ENCODE results near the gene STX8. TPM values are rescaled to one million over a fixed set of nuclear protein-coding genes. Genes with fewer than 3 reads are reported as not detected.

Gene STX8
- total and polyA plus RNA-seq, 9 of the 15 experiments (the other 6 are each of a cell fraction or from before 2014, with no cell fraction given) = 14.6 to 42.5 (median 22.1) TPM

- no peak overlapping the region for H3K4me2 ChIP-seq (ENCODE audit: insufficient read depth, low read length)
- ATAC-seq (no peak), FAIRE-seq (no peak), DNase-seq (ENCODE audit: extremely low read depth in 1 of 4, low spot score in 3 of 4) (no peak)
- no peaks in the 10 kb centered on the region for H3K79me2 ChIP-seq (ENCODE audit: control insufficient read depth, insufficient read depth, low read length)
- no peaks in the 10 kb centered on the region for H3K9me1 ChIP-seq (ENCODE audit: control insufficient read depth, insufficient read depth, low read length)
- BruUV-seq (replicated peaks) = no TSS peak
- in situ Hi-C loops (cut with MboI) = no loop called here
- no peaks in the 10 kb centered on the region for H3K4me1 ChIP-seq (replicated peaks in 1 of 2; ENCODE audit: control insufficient read depth in 2 of 2, insufficient read depth in 2 of 2, low read length in 2 of 2)
- no peak overlapping the region for H2AFZ ChIP-seq (ENCODE audit: low read depth, low read length)
- H3K27ac ChIP-seq (ENCODE audit: extremely low read depth, low read depth, low read length) = no peak overlapping the region
- POLR2A ChIA-PET = interaction anchor here (0.5 kb wide), 1 partner anchor 427 kb away, joined by 3 read pairs; no protein-coding TSS in a partner anchor
- CTCF ChIA-PET (ENCODE audit: low intra/inter-chr PET ratio) = no interaction called here
- H3K9ac ChIP-seq (ENCODE audit: insufficient read depth in 1 of 2, low read depth in 2 of 2, low read length in 2 of 2) = no peak overlapping the region
- no peaks in the 10 kb centered on the region for H3K9me3 ChIP-seq (replicated peaks; ENCODE audit: control insufficient read depth, insufficient read depth, low read depth, low read length)
- H3K27me3 ChIP-seq (ENCODE audit: control insufficient read depth in 2 of 2, insufficient read depth in 2 of 2, low read length in 2 of 2) = peaks cover 0 to 32% of the 10 kb centered on the region in 2 experiments; a peak in 2 of 5 replicates
- WGBS (ENCODE audit: insufficient coverage, low coverage, missing lambda C conversion rate) = 1% methylated on average over 4 of the region's 6 CpGs
- H3K4me3 ChIP-seq = no peak overlapping the region
- no peaks in the 10 kb centered on the region for H3K36me3 ChIP-seq (ENCODE audit: control insufficient read depth, insufficient read depth, low read length)
- intact Hi-C loops (cut with micrococcal nuclease) = no loop called here
- H4K20me1 ChIP-seq (replicated peaks; ENCODE audit: control insufficient read depth, insufficient read depth, low read length) = no peaks in the 10 kb centered on the region
- TF ChIP-seq RBM39 (optimal IDR thresholded peaks at IDR 0.05; ENCODE audit: low read depth, low read length) = no peak
- TF ChIP-seq TRIM25 (IDR thresholded peaks at IDR 0.05; ENCODE audit: borderline replicate concordance) = no peak
- TF ChIP-seq WHSC1 (IDR thresholded peaks at IDR 0.05; ENCODE audit: low read length) = no peak
- TF ChIP-seq, protein P1, sequence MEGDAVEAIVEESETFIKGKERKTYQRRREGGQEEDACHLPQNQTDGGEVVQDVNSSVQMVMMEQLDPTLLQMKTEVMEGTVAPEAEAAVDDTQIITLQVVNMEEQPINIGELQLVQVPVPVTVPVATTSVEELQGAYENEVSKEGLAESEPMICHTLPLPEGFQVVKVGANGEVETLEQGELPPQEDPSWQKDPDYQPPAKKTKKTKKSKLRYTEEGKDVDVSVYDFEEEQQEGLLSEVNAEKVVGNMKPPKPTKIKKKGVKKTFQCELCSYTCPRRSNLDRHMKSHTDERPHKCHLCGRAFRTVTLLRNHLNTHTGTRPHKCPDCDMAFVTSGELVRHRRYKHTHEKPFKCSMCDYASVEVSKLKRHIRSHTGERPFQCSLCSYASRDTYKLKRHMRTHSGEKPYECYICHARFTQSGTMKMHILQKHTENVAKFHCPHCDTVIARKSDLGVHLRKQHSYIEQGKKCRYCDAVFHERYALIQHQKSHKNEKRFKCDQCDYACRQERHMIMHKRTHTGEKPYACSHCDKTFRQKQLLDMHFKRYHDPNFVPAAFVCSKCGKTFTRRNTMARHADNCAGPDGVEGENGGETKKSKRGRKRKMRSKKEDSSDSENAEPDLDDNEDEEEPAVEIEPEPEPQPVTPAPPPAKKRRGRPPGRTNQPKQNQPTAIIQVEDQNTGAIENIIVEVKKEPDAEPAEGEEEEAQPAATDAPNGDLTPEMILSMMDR (IDR thresholded peaks at IDR 0.05 in 2 of 3, conservative IDR thresholded peaks at IDR 0.05 in 1 of 3; ENCODE audit: insufficient read depth in 2 of 3, low read depth in 1 of 3, low read length in 3 of 3) = no peak
- TF ChIP-seq, protein P2, sequence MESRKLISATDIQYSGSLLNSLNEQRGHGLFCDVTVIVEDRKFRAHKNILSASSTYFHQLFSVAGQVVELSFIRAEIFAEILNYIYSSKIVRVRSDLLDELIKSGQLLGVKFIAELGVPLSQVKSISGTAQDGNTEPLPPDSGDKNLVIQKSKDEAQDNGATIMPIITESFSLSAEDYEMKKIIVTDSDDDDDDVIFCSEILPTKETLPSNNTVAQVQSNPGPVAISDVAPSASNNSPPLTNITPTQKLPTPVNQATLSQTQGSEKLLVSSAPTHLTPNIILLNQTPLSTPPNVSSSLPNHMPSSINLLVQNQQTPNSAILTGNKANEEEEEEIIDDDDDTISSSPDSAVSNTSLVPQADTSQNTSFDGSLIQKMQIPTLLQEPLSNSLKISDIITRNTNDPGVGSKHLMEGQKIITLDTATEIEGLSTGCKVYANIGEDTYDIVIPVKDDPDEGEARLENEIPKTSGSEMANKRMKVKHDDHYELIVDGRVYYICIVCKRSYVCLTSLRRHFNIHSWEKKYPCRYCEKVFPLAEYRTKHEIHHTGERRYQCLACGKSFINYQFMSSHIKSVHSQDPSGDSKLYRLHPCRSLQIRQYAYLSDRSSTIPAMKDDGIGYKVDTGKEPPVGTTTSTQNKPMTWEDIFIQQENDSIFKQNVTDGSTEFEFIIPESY (CRISPR knock-in tag; IDR thresholded peaks at IDR 0.05) = no peak
- TF ChIP-seq ZFP91 (CRISPR knock-in tag; IDR thresholded peaks at IDR 0.05) = no peak
- TF ChIP-seq, protein P3, sequence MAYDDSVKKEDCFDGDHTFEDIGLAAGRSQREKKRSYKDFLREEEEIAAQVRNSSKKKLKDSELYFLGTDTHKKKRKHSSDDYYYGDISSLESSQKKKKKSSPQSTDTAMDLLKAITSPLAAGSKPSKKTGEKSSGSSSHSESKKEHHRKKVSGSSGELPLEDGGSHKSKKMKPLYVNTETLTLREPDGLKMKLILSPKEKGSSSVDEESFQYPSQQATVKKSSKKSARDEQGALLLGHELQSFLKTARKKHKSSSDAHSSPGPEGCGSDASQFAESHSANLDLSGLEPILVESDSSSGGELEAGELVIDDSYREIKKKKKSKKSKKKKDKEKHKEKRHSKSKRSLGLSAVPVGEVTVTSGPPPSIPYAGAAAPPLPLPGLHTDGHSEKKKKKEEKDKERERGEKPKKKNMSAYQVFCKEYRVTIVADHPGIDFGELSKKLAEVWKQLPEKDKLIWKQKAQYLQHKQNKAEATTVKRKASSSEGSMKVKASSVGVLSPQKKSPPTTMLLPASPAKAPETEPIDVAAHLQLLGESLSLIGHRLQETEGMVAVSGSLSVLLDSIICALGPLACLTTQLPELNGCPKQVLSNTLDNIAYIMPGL (CRISPR knock-in tag; IDR thresholded peaks at IDR 0.05) = no peak
- no peak for TF ChIP-seq NEUROD1 (IDR thresholded peaks at IDR 0.05; ENCODE audit: borderline replicate concordance, low read depth, low read length, partially characterized antibody)
- TF ChIP-seq ZNF766 (CRISPR knock-in tag; conservative IDR thresholded peaks at IDR 0.05) = no peak
- no peak for TF ChIP-seq SIX5 (IDR thresholded peaks at IDR 0.05; ENCODE audit: borderline replicate concordance in 1 of 2, insufficient read depth in 1 of 2, low read depth in 1 of 2, low read length in 2 of 2)
- no peak for TF ChIP-seq HDAC3 (IDR thresholded peaks at IDR 0.05; ENCODE audit: borderline replicate concordance, partially characterized antibody)
- no peak for TF ChIP-seq ZNF644 (tag; IDR thresholded peaks at IDR 0.05; ENCODE audit: low read depth)
- no peak for TF ChIP-seq MTA3 (IDR thresholded peaks at IDR 0.05; ENCODE audit: borderline replicate concordance)
Measured at GRCh38 chr17:9268546-9268945, 307.1 kb downstream of the STX8 start.
